B cell (primary cell): ENCODE measurements around the gene IPO11.

Experiments
- CTCF ChIP-seq: fragments of 200-600 bp; IDR thresholded peaks from one replicate; pipeline ENCODE4 v1.8.0; 2022; ENCODE audit warnings: antibody characterized with exemption, mild to moderate bottlenecking
- EZH2 ChIP-seq: IDR thresholded peaks from 2 replicates; pipeline ENCODE4 v1.6.1; 2012; ENCODE audit warnings: borderline replicate concordance, low read depth, mild to moderate bottlenecking, moderate library complexity, low read length; ENCODE audit not compliant: insufficient read depth, poor library complexity, severe bottlenecking

DNA sequence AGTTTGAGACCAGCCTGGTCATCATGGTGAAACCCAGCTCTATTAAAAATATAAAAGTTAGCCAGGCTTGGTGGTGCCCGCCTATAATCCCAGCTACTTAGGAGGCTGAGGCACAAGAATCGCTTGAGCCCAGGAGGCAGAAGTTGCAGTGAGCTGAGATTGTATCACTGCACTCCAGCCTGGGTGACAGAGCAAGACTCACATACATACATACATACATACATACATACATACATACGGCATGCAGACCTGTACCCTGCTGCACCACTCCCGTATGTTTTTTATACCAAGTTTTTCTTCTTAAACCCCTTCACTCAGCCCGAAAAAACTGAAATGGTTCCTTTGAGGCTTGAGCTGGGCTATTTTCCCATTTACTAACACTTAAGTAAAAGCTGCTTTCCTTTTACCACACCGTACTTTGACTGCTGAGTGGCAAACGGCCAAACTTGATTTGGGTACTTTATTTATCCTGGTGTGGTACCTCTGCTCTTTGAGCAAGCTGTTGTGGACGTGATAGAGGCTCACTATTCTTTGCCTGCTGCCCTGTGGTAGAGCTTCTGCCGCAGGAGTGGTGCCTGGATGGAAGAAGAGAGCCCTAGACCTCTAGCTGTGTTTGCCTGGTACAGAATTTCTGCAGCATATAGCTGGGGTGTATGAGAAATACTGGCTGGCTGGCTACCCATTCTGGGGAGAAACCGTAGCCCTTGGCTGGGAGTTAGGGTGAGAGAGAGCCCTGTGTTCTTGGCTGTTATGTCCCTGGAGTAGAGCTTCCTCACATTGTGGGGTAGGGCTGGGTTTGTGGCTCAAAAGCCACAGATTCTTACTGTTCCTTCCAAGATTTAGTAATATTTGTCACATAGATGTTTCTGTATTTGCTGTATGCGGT lies 19.4 kb downstream of the IPO11 start:
- no peak for TF ChIP-seq CTCF
- no peak for TF ChIP-seq EZH2
